ENCODE measurements around the gene MLLT10. TPM values are rescaled to one million over a fixed set of nuclear protein-coding genes. Genes with fewer than 3 reads are reported as not detected.

The MLLT10 gene
- total RNA-seq, 2 donors from 2014 or later = 55.8 to 62.9 TPM

GRCh38 chr10:21655236-21655635, 121.2 kb downstream of the MLLT10 start:
- Histone ChIP-seq H3K9me3 (ENCODE audit: control insufficient read depth, low read length) (no peaks in the 10 kb centered on the region), H3K27ac (ENCODE audit: low read depth, low read length) (no peak overlapping the region), H3K27me3 (ENCODE audit: control insufficient read depth, insufficient read depth, low read length, poor library complexity, severe bottlenecking) (no peaks in the 10 kb centered on the region), H3K4me3 (ENCODE audit: low read length) (no peak overlapping the region), H3K36me3 (ENCODE audit: control insufficient read depth, insufficient read depth, low read length) (peaks cover 46% of the 10 kb centered on the region), H3K9ac (ENCODE audit: extremely low read depth, low read length, poor library complexity, severe bottlenecking) (no peak overlapping the region), H3K4me1 (ENCODE audit: control insufficient read depth, insufficient read depth, low read length) (no peaks in the 10 kb centered on the region)
- Mint-ChIP-seq H3K27me3 (ENCODE audit: insufficient read depth) (no peaks in the 10 kb centered on the region), H3K9me3 (no peaks in the 10 kb centered on the region), H3K4me3 (no peak overlapping the region), H3K27ac (no peak overlapping the region), H3K36me3 (ENCODE audit: low read depth) (peaks cover 5% of the 10 kb centered on the region), H3K4me1 (peaks cover 8% of the 10 kb centered on the region)
- TF ChIP-seq CTCF (conservative IDR thresholded peaks at IDR 0.05) = no peak
- 93 to 97% methylated on average over 2 to 3 of the region's 3 CpGs for WGBS, 2 experiments (ENCODE audit: insufficient coverage in 1 of 2, insufficient read length in 1 of 2)
- no peak for DNase-seq

GRCh38 chr10:21655687-21656086, 121.7 kb downstream of the MLLT10 start:
- no peaks in the 10 kb centered on the region for H3K27me3 ChIP-seq (ENCODE audit: control insufficient read depth, insufficient read depth, low read length, poor library complexity, severe bottlenecking)
- H3K4me1 ChIP-seq (ENCODE audit: control insufficient read depth, insufficient read depth, low read length) = no peaks in the 10 kb centered on the region
- TF ChIP-seq CTCF (conservative IDR thresholded peaks at IDR 0.05) = no peak
- WGBS, 2 experiments (ENCODE audit: insufficient coverage in 1 of 2, insufficient read length in 1 of 2) = 94 to 96% methylated on average over 3 to 5 of the region's 5 CpGs
- H3K27ac ChIP-seq (ENCODE audit: low read depth, low read length) = no peak overlapping the region
- H3K4me3 ChIP-seq (ENCODE audit: low read length) = no peak overlapping the region
- H3K9me3 Mint-ChIP-seq = no peaks in the 10 kb centered on the region
- H3K27ac Mint-ChIP-seq = no peak overlapping the region
- H3K27me3 Mint-ChIP-seq (ENCODE audit: insufficient read depth) = no peaks in the 10 kb centered on the region
- no peak for DNase-seq
- H3K36me3 ChIP-seq (ENCODE audit: control insufficient read depth, insufficient read depth, low read length) = peaks cover 46% of the 10 kb centered on the region
- no peak overlapping the region for H3K9ac ChIP-seq (ENCODE audit: extremely low read depth, low read length, poor library complexity, severe bottlenecking)
- H3K4me1 Mint-ChIP-seq = peaks cover 8% of the 10 kb centered on the region
- H3K36me3 Mint-ChIP-seq (ENCODE audit: low read depth) = peaks cover 5% of the 10 kb centered on the region
- no peak overlapping the region for H3K4me3 Mint-ChIP-seq
- no peaks in the 10 kb centered on the region for H3K9me3 ChIP-seq (ENCODE audit: control insufficient read depth, low read length)

GRCh38 chr10:21661087-21661486, 127.1 kb downstream of the MLLT10 start:
- peaks cover 19% of the 10 kb centered on the region for H3K36me3 ChIP-seq (ENCODE audit: control insufficient read depth, insufficient read depth, low read length)
- Mint-ChIP-seq H3K36me3 (ENCODE audit: low read depth) (peaks cover 7% of the 10 kb centered on the region), H3K4me1 (peaks cover 24% of the 10 kb centered on the region), H3K4me3 (no peak overlapping the region), H3K27ac (no peak overlapping the region), H3K27me3 (ENCODE audit: insufficient read depth) (no peaks in the 10 kb centered on the region), H3K9me3 (no peaks in the 10 kb centered on the region)
- no peak overlapping the region for H3K27ac ChIP-seq (ENCODE audit: low read depth, low read length)
- H3K9ac ChIP-seq (ENCODE audit: extremely low read depth, low read length, poor library complexity, severe bottlenecking) = no peak overlapping the region
- H3K4me1 ChIP-seq (ENCODE audit: control insufficient read depth, insufficient read depth, low read length) = no peaks in the 10 kb centered on the region
- H3K9me3 ChIP-seq (ENCODE audit: control insufficient read depth, low read length) = no peaks in the 10 kb centered on the region
- no peaks in the 10 kb centered on the region for H3K27me3 ChIP-seq (ENCODE audit: control insufficient read depth, insufficient read depth, low read length, poor library complexity, severe bottlenecking)
- WGBS, 2 experiments (ENCODE audit: insufficient coverage in 1 of 2, insufficient read length in 1 of 2) = 63 to 95% methylated on average over 1 of the region's 1 CpG
- no peak for DNase-seq
- TF ChIP-seq CTCF (conservative IDR thresholded peaks at IDR 0.05) = no peak
- H3K4me3 ChIP-seq (ENCODE audit: low read length) = no peak overlapping the region
